HepG2 (cell line): ENCODE measurements around the gene PLEKHH1. TPM values are rescaled to one million over a fixed set of nuclear protein-coding genes. Genes with fewer than 3 reads are reported as not detected.

Experiments
- KAT8 ChIP-seq: IDR thresholded peaks from 2 replicates; pipeline ENCODE4 v1.6.1; 2016; ENCODE audit warnings: missing genetic modification reagents, missing compliant biosample characterization
- MIXL1 ChIP-seq: IDR thresholded peaks from 2 replicates; pipeline ENCODE4 v1.6.1; 2016
- NONO ChIP-seq, 2 experiments: fragments of 450-650 bp in 1 of 2; sonication (generic) in 1 of 2; formaldehyde crosslinking in 1 of 2; IDR thresholded peaks in 1 of 2; conservative IDR thresholded peaks in 1 of 2; 2 replicates each; pipeline versions ENCODE4 v1.6.1 to v1.8.0; 2017 to 2022; ENCODE audit warnings: mild to moderate bottlenecking in 1 of 2, missing genetic modification reagents in 1 of 2, moderate library complexity in 1 of 2
- NR2C2 ChIP-seq: sonication (generic); formaldehyde crosslinking; IDR thresholded peaks from 2 replicates; pipeline ENCODE4 v1.4.0; 2020; ENCODE audit warnings: missing genetic modification reagents, mild to moderate bottlenecking, moderate library complexity, borderline replicate concordance
- PAXIP1 ChIP-seq: sonication (generic); formaldehyde crosslinking; conservative IDR thresholded peaks from 2 replicates; pipeline ENCODE4 v1.4.0; 2020; ENCODE audit warnings: mild to moderate bottlenecking, missing genetic modification reagents, moderate library complexity
- SNAPC4 ChIP-seq: sonication (generic); formaldehyde crosslinking; IDR thresholded peaks from 2 replicates; pipeline ENCODE4 v1.4.0; 2020; ENCODE audit warnings: mild to moderate bottlenecking, missing genetic modification reagents
- TAF15 ChIP-seq: fragments of 200-400 bp; formaldehyde crosslinking; IDR thresholded peaks from one replicate; pipeline ENCODE4 v1.6.1; 2018; ENCODE audit warnings: mild to moderate bottlenecking, low read depth, low read length; ENCODE audit not compliant: poor library complexity, severe bottlenecking
- U2AF1 ChIP-seq: fragments of 200-400 bp; formaldehyde crosslinking; optimal IDR thresholded peaks from 2 replicates; pipeline ENCODE3; 2017; ENCODE audit warnings: mild to moderate bottlenecking, low read depth, low read length
- ZEB1 ChIP-seq: IDR thresholded peaks from 2 replicates; pipeline ENCODE4 v1.6.1; 2012; ENCODE audit warnings: mild to moderate bottlenecking, low read depth, inconsistent platforms; ENCODE audit not compliant: insufficient replicate concordance
- ZKSCAN1 ChIP-seq: fragments of 150-350 bp; IDR thresholded peaks from 2 replicates; pipeline ENCODE4 v1.6.1; 2014; ENCODE audit warnings: low read length
- ZMAT5 ChIP-seq: sonication (generic); formaldehyde crosslinking; IDR thresholded peaks from 2 replicates; pipeline ENCODE4 v1.5.0; 2020; ENCODE audit warnings: mild to moderate bottlenecking, low read depth, missing genetic modification reagents, borderline replicate concordance
- ZNF276 ChIP-seq: sonication (generic); formaldehyde crosslinking; IDR thresholded peaks from 2 replicates; pipeline ENCODE4 v1.4.0; 2020; ENCODE audit warnings: mild to moderate bottlenecking, low read depth, missing genetic modification reagents
- ZNF556 ChIP-seq: sonication (generic); formaldehyde crosslinking; IDR thresholded peaks from 2 replicates; pipeline ENCODE4 v1.4.0; 2020; ENCODE audit warnings: mild to moderate bottlenecking, missing genetic modification reagents, borderline replicate concordance
- ZNF704 ChIP-seq: sonication (generic); formaldehyde crosslinking; IDR thresholded peaks from 2 replicates; pipeline ENCODE4 v1.8.1; 2023; ENCODE audit warnings: mild to moderate bottlenecking, inconsistent platforms, moderate library complexity, missing genetic modification reagents, borderline replicate concordance
- ZNF879 ChIP-seq: sonication (generic); formaldehyde crosslinking; IDR thresholded peaks from 2 replicates; pipeline ENCODE4 v1.8.1; 2023; ENCODE audit warnings: missing genetic modification reagents
- polyA plus RNA-seq, 8 experiments: library from polyadenylated mRNA; depleted of rRNA in 3 of 8; stranded (reverse) in 7 of 8; unstranded in 1 of 8; fragments of >200 nt; fragmentation: Illumina TruSeq in 4 of 8; extraction: Trizol in 4 of 8; gene quantifications; 2 replicates each; pipeline versions ENCODE4 v1.2.1 to v1.2.3, GENCODE V29; 2011 to 2016; ENCODE audit warnings: low read depth in 4 of 8, missing spikeins in 1 of 8, mixed read lengths in 1 of 8; ENCODE audit not compliant: insufficient read depth in 1 of 8
- total RNA-seq, 5 experiments: library from RNA; depleted of rRNA; stranded (reverse); fragments of >200 nt; fragmentation: Illumina TruSeq; extraction: Trizol; gene quantifications; 2 replicates each; pipeline ENCODE4 v1.2.3, GENCODE V29; 2016; ENCODE audit warnings: low read depth in 1 of 5

PLEKHH1 gene
- total and polyA plus RNA-seq, 2 of the 13 experiments (the other 11 are each of a cell fraction or from before 2014, with no cell fraction given), result 8.6 to 15.8 TPM

GRCh38 chr14:67599698-67600561 is 66.8 kb downstream of the PLEKHH1 start, which contains the start of gene PIGH (continued):
- no peak for TF ChIP-seq ZNF879 (CRISPR knock-in tag)
- no peak; the same call in 1 of the 2 replicates for TF ChIP-seq ZNF556 (CRISPR knock-in tag)
- TF ChIP-seq ZEB1, result no peak
- no peak for TF ChIP-seq ZNF276 (CRISPR knock-in tag)
- peak; percentile 78; the same call in 1 of the 2 replicates for TF ChIP-seq ZNF704 (CRISPR knock-in tag)
- peak; percentile 68 for TF ChIP-seq PAXIP1
- no peak for TF ChIP-seq NR2C2
- no peak for TF ChIP-seq ZKSCAN1
- TF ChIP-seq ZMAT5 (CRISPR knock-in tag), result no peak
- TF ChIP-seq SNAPC4 (CRISPR knock-in tag), result no peak; the same call in 1 of the 2 replicates
- no peak for TF ChIP-seq U2AF1
- TF ChIP-seq NONO (IDR thresholded peaks at IDR 0.05), result no peak
- peak; percentile 76 for TF ChIP-seq NONO (CRISPR knock-in tag; conservative IDR thresholded peaks at IDR 0.05)
- 0 out of 2 replicates have a peak, but pooled peaks have one; percentile 41 for TF ChIP-seq MIXL1 (CRISPR knock-in tag)
- no peak for TF ChIP-seq TAF15
- TF ChIP-seq KAT8, result peak; percentile 89
